Measurements from ENCODE around the gene SLC6A8. TPM values are rescaled to one million over a fixed set of nuclear protein-coding genes. Genes with fewer than 3 reads are reported as not detected.
A peak's percentile ranks its signal among the peaks of the same experiment; 100 is the strongest.
"Not testable (repeated sequence)": the region's sequence is repeated elsewhere in the genome, so short reads cannot be mapped to it uniquely, and the experiment has no call there.

SLC6A8 gene
- total RNA-seq, 1 donor from 2014 or later = 94.1 TPM

DNA sequence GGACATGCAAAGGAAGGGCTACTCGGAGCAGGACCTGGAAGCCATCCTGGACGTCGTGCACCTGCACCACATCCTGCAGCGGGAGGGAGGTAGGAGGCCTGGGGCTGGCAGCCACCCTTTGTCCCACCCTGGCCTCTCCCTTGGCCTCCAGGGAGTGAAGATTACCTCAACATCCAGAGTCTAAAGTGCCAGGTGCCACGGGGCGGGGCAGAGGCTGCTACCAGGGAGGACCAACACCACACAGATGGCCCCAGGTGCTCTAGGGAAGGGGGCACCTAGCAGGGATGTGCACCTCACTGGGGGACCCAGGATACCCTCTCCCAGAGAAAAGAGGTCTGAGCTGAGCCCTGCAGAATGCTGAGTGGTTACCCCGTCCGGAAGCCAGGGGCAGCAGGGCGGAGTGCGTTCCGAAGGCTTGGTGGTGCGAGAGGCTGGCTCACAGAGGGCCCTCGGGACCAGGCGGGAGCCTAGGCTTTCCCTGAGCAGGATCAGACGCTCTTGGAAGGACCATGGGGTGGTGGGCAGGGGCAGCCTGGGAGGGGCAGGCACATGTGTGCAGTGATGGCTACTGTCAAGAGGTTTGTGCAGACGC lies 53.0 kb downstream of the SLC6A8 start:
- Histone ChIP-seq H3K9me3 (ENCODE audit: low read depth) (no peaks in the 10 kb centered on the region), H4K20me1 (ENCODE audit: low read depth) (no peaks in the 10 kb centered on the region), H2AFZ (replicated peaks) (no peak overlapping the region), H3K9ac (no peak overlapping the region), H3K79me2 (ENCODE audit: low read depth) (no peaks in the 10 kb centered on the region), H3F3A (ENCODE audit: low read depth) (no peaks in the 10 kb centered on the region), H3K4me1 (no peaks in the 10 kb centered on the region), H3K27ac (no peak overlapping the region), H3K4me3 (no peak overlapping the region), H3K36me3 (no peaks in the 10 kb centered on the region), H3K27me3 (no peaks in the 10 kb centered on the region), H3K4me2 (no peak overlapping the region)
- TF ChIP-seq, protein P1, sequence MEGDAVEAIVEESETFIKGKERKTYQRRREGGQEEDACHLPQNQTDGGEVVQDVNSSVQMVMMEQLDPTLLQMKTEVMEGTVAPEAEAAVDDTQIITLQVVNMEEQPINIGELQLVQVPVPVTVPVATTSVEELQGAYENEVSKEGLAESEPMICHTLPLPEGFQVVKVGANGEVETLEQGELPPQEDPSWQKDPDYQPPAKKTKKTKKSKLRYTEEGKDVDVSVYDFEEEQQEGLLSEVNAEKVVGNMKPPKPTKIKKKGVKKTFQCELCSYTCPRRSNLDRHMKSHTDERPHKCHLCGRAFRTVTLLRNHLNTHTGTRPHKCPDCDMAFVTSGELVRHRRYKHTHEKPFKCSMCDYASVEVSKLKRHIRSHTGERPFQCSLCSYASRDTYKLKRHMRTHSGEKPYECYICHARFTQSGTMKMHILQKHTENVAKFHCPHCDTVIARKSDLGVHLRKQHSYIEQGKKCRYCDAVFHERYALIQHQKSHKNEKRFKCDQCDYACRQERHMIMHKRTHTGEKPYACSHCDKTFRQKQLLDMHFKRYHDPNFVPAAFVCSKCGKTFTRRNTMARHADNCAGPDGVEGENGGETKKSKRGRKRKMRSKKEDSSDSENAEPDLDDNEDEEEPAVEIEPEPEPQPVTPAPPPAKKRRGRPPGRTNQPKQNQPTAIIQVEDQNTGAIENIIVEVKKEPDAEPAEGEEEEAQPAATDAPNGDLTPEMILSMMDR (IDR thresholded peaks at IDR 0.05) = no peak
- TF ChIP-seq EZH2 (IDR thresholded peaks at IDR 0.05) (no peak), EZH2phosphoT487 (IDR thresholded peaks at IDR 0.05) (no peak)
- Mint-ChIP-seq H3K36me3 (peaks cover under 1% of the 10 kb centered on the region), H3K9me3 (peaks cover 14% of the 10 kb centered on the region), H3K27ac (no peak overlapping the region), H3K4me3 (no peak overlapping the region), H3K27me3 (ENCODE audit: insufficient read depth, low read depth) (no peaks in the 10 kb centered on the region), H3K4me1 (peaks cover 12% of the 10 kb centered on the region)
- DNase-seq (ENCODE audit: low spot score) = no peak

DNA sequence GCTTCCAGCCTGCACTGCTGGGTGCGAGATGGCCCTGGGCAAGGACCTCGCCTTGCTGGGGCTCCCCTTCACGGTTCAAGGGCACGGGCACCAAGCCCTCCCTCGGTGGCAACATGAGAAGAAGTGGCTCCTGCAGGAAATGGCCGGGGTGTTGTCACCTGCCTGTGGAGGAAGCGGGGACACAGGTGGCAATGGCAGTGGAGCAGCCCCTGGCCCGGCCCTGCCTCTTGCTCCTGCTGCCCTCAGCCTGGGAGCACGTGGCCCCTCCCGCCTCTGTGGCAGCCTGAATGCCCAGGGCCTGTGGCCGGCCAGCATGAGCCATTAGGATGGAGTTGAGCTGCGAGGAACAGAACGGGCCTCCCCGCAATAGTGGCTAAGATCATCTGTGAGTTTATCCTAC lies 53.7 kb downstream of the SLC6A8 start:
- H3K4me2 ChIP-seq = no peak overlapping the region
- TF ChIP-seq, protein P1 (IDR thresholded peaks at IDR 0.05) = no peak
- TF ChIP-seq EZH2phosphoT487 (IDR thresholded peaks at IDR 0.05) (no peak), EZH2 (IDR thresholded peaks at IDR 0.05) (no peak)
- no peak overlapping the region for H3K4me3 ChIP-seq
- no peaks in the 10 kb centered on the region for H3K79me2 ChIP-seq (ENCODE audit: low read depth)
- no peak for DNase-seq (ENCODE audit: low spot score)
- H3K27me3 ChIP-seq = no peaks in the 10 kb centered on the region
- Mint-ChIP-seq H3K9me3 (peaks cover 14% of the 10 kb centered on the region), H3K4me3 (no peak overlapping the region), H3K4me1 (peaks cover 12% of the 10 kb centered on the region), H3K36me3 (no peaks in the 10 kb centered on the region), H3K27ac (no peak overlapping the region), H3K27me3 (ENCODE audit: insufficient read depth, low read depth) (no peaks in the 10 kb centered on the region)
- H3K4me1 ChIP-seq = no peaks in the 10 kb centered on the region
- no peaks in the 10 kb centered on the region for H4K20me1 ChIP-seq (ENCODE audit: low read depth)
- no peak overlapping the region for H2AFZ ChIP-seq (replicated peaks)
- no peaks in the 10 kb centered on the region for H3F3A ChIP-seq (ENCODE audit: low read depth)
- H3K9ac ChIP-seq = no peak overlapping the region
- H3K27ac ChIP-seq = no peak overlapping the region
- no peaks in the 10 kb centered on the region for H3K9me3 ChIP-seq (ENCODE audit: low read depth)
- H3K36me3 ChIP-seq = no peaks in the 10 kb centered on the region

DNA sequence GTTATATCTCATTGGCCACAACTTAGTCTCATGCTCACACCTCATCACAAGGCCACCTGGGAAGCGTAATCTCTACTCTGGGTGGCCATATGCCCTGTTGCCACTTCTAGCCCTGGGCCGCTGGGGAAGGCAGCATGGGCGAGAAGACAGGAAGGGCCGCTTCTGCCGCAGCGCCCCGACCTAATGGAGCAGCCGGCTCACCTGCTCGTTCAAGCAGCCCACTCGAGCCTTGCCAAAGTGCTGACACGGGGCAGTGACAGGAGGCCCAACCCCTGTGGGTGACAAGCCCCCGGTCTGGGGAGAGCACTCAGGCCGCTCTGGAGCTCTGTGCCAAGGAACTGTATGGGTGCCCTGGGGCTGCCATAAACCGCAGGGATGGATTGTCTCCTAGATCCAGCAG lies 54.4 kb downstream of the SLC6A8 start:
- H3K27me3 Mint-ChIP-seq (ENCODE audit: insufficient read depth, low read depth); H3K9ac ChIP-seq; H3K79me2 ChIP-seq (ENCODE audit: low read depth); H4K20me1 ChIP-seq (ENCODE audit: low read depth); H3K27ac Mint-ChIP-seq; H3F3A ChIP-seq (ENCODE audit: low read depth); H3K27ac ChIP-seq; H3K36me3 Mint-ChIP-seq; H3K4me1 ChIP-seq; H3K9me3 ChIP-seq (ENCODE audit: low read depth); H3K4me2 ChIP-seq; H2AFZ ChIP-seq (replicated peaks); H3K36me3 ChIP-seq; DNase-seq (ENCODE audit: low spot score); H3K4me3 Mint-ChIP-seq; H3K27me3 ChIP-seq; H3K4me3 ChIP-seq: not testable (repeated sequence)
- peaks cover 12% of the 10 kb centered on the region for H3K4me1 Mint-ChIP-seq
- peaks cover 13% of the 10 kb centered on the region for H3K9me3 Mint-ChIP-seq

DNA sequence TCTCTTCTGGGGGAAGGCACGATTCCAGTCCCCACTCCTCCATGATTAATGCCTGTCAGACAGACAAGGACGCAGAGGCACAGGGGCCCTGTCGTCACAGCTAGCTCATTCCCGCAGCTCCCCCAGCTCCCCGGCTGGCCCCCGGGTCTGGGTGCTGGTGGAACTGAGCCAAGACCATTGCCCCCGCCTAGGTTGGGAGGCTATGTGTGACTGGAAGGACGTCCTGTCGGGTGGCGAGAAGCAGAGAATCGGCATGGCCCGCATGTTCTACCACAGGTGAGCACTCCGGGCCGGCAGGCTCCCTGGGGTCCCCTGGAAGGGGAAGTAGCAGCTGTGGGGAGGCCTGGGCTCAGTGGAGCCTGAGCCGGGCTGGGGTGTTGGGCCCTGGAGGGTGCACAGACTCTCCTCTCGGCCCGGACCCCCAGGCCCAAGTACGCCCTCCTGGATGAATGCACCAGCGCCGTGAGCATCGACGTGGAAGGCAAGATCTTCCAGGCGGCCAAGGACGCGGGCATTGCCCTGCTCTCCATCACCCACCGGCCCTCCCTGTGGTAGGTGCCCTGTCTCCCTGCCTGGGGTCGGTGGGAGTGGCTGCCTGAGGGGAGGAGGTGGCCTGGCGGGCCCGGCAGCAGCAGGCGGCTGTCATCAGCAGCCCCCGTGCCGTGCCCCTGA lies 55.2 kb downstream of the SLC6A8 start:
- not testable (repeated sequence) for H3K36me3 Mint-ChIP-seq; H3K27me3 Mint-ChIP-seq (ENCODE audit: insufficient read depth, low read depth); H3K36me3 ChIP-seq; DNase-seq (ENCODE audit: low spot score); H4K20me1 ChIP-seq (ENCODE audit: low read depth); H3K27ac Mint-ChIP-seq; H3K4me1 ChIP-seq; H3F3A ChIP-seq (ENCODE audit: low read depth); H3K27me3 ChIP-seq; H3K9me3 ChIP-seq (ENCODE audit: low read depth); H3K4me3 Mint-ChIP-seq; H3K9ac ChIP-seq; H3K27ac ChIP-seq; H3K79me2 ChIP-seq (ENCODE audit: low read depth); H2AFZ ChIP-seq (replicated peaks)
- peak overlapping the region; percentile 73 for H3K4me2 ChIP-seq
- peak overlapping the region; percentile 40 for H3K4me3 ChIP-seq
- H3K4me1 Mint-ChIP-seq = peaks cover 12% of the 10 kb centered on the region
- peaks cover 15% of the 10 kb centered on the region for H3K9me3 Mint-ChIP-seq

All from neural progenitor cell (in vitro differentiated cells).